Measurements from ENCODE around the gene OR11A1. TPM values are rescaled to one million over a fixed set of nuclear protein-coding genes. Genes with fewer than 3 reads are reported as not detected.
"Not testable (repeated sequence)": the region's sequence is repeated elsewhere in the genome, so short reads cannot be mapped to it uniquely, and the experiment has no call there.

The OR11A1 gene
- total and polyA plus RNA-seq, 2 donors, result not detected

DNA sequence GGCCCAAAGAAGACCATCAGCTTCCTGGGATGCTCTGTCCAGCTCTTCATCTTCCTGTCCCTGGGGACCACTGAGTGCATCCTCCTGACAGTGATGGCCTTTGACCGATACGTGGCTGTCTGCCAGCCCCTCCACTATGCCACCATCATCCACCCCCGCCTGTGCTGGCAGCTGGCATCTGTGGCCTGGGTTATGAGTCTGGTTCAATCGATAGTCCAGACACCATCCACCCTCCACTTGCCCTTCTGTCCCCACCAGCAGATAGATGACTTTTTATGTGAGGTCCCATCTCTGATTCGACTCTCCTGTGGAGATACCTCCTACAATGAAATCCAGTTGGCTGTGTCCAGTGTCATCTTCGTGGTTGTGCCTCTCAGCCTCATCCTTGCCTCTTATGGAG, 5.2 kb upstream of the OR11A1 start:
- no peaks in the 10 kb centered on the region for H3K4me1 ChIP-seq (ENCODE audit: insufficient read depth)
- H3K27ac ChIP-seq (ENCODE audit: low read depth), result no peak overlapping the region
- no peaks in the 10 kb centered on the region for H3K36me3 ChIP-seq (ENCODE audit: insufficient read depth)
- WGBS, result 83% methylated on average over 6 of the region's 6 CpGs
- DNase-seq (ENCODE audit: extremely low spot score), result no peak
- H3K4me3 ChIP-seq (ENCODE audit: low read depth, low read length), result no peak overlapping the region

DNA sequence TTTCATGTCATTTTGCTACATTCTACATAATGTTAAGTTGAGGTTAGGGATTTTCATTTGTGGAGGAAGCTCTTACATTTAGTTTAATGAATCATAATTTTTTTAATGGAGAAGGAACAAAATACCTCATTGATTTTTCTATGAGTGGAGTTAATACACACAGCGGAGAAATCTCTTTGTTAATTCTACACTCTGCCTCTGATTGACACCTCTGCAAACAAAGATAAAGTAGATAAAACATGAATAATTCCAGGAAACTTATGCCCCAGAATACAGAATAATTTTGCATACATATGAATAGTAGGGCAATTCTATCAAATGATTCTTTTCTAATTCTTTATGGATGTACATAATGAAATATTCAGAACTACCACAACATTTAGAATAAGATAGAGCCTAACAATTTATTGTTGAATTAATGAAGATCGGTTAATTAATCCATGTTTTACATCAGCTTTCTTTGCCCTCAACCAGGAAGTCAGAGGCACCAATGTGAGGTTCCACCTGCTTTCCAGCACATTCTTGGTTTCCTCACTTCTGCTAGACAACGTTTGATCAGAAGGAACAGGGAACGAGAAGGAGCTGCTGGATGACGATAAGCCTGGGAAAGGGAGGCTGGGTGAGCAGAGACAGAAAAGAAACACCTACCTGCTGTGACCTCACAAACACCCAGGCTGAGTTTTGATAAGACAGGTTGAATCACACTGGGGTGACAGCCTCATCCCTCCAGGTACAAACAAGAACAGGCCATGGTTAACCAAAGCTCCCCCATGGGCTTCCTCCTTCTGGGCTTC, 4.3 kb upstream of the OR11A1 start:
- Histone ChIP-seq H3K4me1 (ENCODE audit: insufficient read depth) (no peaks in the 10 kb centered on the region), H3K36me3 (ENCODE audit: insufficient read depth) (no peaks in the 10 kb centered on the region), H3K27ac (ENCODE audit: low read depth) (no peak overlapping the region), H3K4me3 (ENCODE audit: low read depth, low read length) (no peak overlapping the region)
- 84% methylated on average over 5 of the region's 5 CpGs for WGBS
- no peak for DNase-seq (ENCODE audit: extremely low spot score)

DNA sequence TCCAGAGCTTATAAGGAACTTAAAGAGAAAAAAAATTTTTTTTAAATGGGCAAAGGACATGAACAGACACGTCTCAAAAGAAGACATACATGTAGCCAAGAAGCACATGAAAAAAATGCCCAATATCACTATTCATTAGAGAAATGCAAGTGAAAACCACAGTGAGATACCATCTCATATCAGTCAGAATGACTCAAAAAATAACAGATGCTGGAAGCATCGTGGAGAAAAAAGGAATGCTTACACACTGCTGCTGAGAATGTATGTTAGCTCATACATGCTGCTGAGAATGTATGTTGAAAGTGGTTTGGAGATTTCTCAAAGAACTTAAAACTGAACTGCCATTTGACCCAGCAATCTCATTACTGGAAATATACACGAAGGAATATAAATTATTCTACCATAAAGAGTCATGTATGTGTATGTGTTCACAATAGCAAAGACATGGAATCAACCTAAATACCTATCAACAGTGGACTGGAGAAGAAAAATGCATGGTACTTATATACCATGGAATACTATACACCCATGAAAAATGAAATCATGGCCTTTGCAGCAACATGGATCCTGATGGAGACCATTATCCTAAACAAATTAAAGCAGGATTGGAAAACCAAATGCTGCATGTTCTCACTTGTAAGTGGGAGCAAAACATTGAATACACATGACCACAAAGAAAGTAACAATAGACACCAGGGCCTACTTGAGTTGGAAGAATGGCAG, 5.2 kb downstream of the OR11A1 start:
- no peak for DNase-seq (ENCODE audit: extremely low spot score)
- Histone ChIP-seq H3K36me3 (ENCODE audit: insufficient read depth) (no peaks in the 10 kb centered on the region), H3K27ac (ENCODE audit: low read depth) (no peak overlapping the region), H3K4me3 (ENCODE audit: low read depth, low read length) (no peak overlapping the region), H3K4me1 (ENCODE audit: insufficient read depth) (no peaks in the 10 kb centered on the region)
- WGBS, result 74% methylated on average over 3 of the region's 3 CpGs

DNA sequence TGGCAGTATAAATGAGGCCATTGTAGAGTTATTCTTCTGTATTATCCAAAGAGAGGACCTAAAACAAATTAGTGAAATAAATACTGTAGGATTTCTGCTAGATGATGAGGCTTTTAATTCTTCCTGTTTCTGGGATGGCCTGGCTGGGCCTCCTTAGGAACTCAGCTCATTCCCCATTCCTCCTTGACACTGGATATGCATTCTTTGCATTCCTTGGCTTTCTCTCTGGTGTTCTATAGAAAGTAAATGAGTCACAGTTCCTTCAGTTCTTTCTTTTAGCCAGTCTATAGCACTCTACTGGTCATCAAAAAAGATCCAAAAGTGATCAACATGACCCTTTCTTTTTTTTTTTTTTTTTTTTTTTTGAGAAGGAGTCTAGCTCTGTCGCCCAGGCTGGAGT, 9.2 kb downstream of the OR11A1 start:
- no peak for DNase-seq (ENCODE audit: extremely low spot score)
- no peaks in the 10 kb centered on the region for H3K4me1 ChIP-seq (ENCODE audit: insufficient read depth)
- no peaks in the 10 kb centered on the region for H3K36me3 ChIP-seq (ENCODE audit: insufficient read depth)
- H3K27ac ChIP-seq (ENCODE audit: low read depth), result no peak overlapping the region
- no peak overlapping the region for H3K4me3 ChIP-seq (ENCODE audit: low read depth, low read length)
- WGBS, result 80% methylated on average over 1 of the region's 1 CpG

DNA sequence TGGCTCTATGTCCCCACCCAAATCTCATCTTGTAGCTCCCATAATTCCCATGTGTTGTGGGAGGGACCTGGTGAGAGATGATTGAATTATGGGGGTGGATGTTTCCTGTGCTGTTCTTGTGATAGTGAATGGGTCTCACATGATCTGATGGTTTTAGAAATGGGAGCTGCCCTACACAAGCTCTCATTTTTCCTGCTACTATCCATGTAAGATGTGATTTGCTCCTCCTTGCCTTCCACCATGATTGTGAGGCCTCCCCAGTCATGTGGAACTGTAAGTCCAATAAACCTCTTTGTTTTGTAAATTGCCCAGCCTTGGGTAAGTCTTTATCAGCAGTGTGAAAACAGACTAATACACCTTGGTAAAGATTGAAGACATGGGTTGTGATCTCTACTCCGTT, 12.8 kb downstream of the OR11A1 start:
- H3K27ac ChIP-seq (ENCODE audit: low read depth); DNase-seq (ENCODE audit: extremely low spot score); H3K4me1 ChIP-seq (ENCODE audit: insufficient read depth); H3K36me3 ChIP-seq (ENCODE audit: insufficient read depth); H3K4me3 ChIP-seq (ENCODE audit: low read depth, low read length): not testable (repeated sequence)
- 75% methylated on average over 1 of the region's 1 CpG for WGBS

DNA sequence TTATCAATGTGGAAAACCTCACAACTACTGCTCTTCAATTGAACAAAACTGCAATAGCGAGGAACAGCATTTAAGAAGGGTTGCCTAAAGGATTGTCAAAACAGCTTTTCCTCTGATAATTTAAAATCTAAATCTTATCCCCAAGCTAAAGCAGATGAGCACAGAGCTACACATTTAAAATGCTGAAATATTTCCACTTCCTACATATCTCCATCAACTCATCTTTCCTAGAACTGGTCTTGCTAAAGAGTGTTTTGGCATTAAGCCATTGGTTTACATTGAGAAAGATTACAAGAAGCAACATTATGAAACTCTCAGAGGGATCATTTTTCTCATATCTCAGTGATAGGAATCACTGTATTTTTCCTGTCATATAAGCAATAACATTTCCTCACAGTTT, 14.2 kb downstream of the OR11A1 start:
- 61% methylated on average over 1 of the region's 1 CpG for WGBS
- Histone ChIP-seq H3K36me3 (ENCODE audit: insufficient read depth) (no peaks in the 10 kb centered on the region), H3K27ac (ENCODE audit: low read depth) (no peak overlapping the region), H3K4me3 (ENCODE audit: low read depth, low read length) (no peak overlapping the region), H3K4me1 (ENCODE audit: insufficient read depth) (no peaks in the 10 kb centered on the region)
- DNase-seq (ENCODE audit: extremely low spot score), result no peak

DNA sequence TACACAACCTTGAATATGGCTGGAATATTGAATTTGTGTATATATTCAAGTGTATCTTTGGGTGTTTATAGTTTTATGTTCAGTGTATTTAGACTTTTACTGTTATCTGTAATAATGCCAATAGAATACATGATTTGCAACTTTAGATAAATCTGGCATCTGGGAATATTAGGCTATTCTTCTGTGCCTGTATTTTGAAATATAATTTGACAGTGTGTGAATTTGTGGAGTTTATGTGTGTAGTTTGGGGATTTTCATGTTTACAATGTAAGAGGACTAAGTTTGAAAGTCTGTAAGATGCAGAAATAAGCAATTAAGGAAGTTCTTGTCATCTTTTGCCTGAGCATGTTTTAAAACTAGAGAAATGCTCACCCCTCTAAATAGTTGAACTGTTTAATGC, 17.9 kb downstream of the OR11A1 start, which contains the start of gene OR10C1:
OR10C1 (plus strand) TSS at position 301 of the 400 bp plus-strand sequence. CDS start 710 bp downstream, outside the sequence.
- no peak for DNase-seq (ENCODE audit: extremely low spot score)
- H3K4me3 ChIP-seq (ENCODE audit: low read depth, low read length), result no peak within 1 kb of the TSS

DNA sequence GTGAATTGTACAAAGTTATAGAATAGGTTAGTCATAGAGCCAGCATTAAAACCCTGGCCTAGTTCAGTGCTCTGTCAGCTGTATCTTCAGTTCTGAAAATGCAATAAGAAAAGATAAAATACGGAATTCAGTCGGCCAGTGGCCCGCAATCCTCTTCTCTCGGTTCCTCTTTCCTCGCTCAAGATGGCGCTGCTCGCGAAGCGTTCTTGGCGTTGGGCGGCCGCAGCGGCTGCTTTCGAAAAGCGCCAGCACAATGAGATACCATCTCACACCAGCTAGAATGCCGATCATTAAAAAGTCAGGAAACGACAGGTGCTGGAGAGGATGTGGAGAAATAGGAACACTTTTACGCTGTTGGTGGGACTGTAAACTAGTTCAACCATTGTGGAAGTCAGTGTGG, 20.1 kb downstream of the OR11A1 start:
- not testable (repeated sequence) for H3K4me1 ChIP-seq (ENCODE audit: insufficient read depth); DNase-seq (ENCODE audit: extremely low spot score); H3K27ac ChIP-seq (ENCODE audit: low read depth); H3K36me3 ChIP-seq (ENCODE audit: insufficient read depth); H3K4me3 ChIP-seq (ENCODE audit: low read depth, low read length)
- WGBS, result 74% methylated on average over 18 of the region's 18 CpGs

More for the DNA sequence above, 17.9 kb downstream of the OR11A1 start, which contains the start of gene OR10C1:
- no peaks in the 10 kb centered on the region for H3K36me3 ChIP-seq (ENCODE audit: insufficient read depth)
- no peak within 1 kb of the TSS for H3K27ac ChIP-seq (ENCODE audit: low read depth)
- H3K4me1 ChIP-seq (ENCODE audit: insufficient read depth), result no peaks in the 10 kb centered on the region

DNA sequence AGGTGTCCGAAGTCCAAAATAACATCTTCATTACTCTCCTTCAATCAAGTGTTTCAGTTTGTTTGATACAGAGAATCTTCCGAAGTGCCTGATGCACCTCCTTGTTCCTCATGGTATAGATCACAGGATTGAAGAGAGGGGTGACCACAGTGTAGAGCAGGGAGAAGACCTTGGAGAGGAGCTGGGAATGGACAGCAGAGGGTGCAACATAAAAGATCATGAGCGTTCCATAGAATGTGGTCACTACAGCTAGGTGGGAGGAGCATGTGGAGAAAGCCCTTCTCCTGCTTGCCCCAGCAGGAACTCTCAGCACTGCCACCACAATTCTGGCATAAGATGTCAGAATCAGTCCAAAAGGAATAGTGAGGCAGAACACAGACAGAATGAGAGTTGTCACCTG, 30.2 kb downstream of the OR11A1 start:
- Histone ChIP-seq H3K4me1 (ENCODE audit: insufficient read depth) (no peaks in the 10 kb centered on the region), H3K4me3 (ENCODE audit: low read depth, low read length) (no peak overlapping the region), H3K36me3 (ENCODE audit: insufficient read depth) (no peaks in the 10 kb centered on the region), H3K27ac (ENCODE audit: low read depth) (no peak overlapping the region)
- WGBS, result 79% methylated on average over 3 of the region's 3 CpGs
- no peak for DNase-seq (ENCODE audit: extremely low spot score)

DNA sequence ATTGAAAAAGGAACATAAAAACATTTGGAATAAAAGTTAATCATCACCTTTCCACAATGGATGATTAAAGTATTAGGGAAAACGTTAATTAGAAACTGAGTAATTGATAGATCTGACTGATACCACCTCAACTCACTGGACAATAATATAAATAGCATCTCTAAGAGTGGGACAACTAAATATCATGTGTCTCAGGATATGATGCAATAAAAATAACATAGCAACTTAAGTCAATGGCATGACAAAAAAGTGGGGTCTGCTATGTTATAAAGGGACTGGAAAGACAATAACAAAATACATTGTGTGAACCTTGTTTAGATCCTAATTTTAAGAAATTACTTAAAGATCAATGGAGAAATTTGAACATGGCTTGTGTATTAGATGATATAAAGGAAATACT, 31.8 kb downstream of the OR11A1 start:
- DNase-seq (ENCODE audit: extremely low spot score), result no peak
- no peak overlapping the region for H3K4me3 ChIP-seq (ENCODE audit: low read depth, low read length)
- no peak overlapping the region for H3K27ac ChIP-seq (ENCODE audit: low read depth)
- no peaks in the 10 kb centered on the region for H3K4me1 ChIP-seq (ENCODE audit: insufficient read depth)
- no peaks in the 10 kb centered on the region for H3K36me3 ChIP-seq (ENCODE audit: insufficient read depth)
- 48% methylated on average over 1 of the region's 1 CpG for WGBS

DNA sequence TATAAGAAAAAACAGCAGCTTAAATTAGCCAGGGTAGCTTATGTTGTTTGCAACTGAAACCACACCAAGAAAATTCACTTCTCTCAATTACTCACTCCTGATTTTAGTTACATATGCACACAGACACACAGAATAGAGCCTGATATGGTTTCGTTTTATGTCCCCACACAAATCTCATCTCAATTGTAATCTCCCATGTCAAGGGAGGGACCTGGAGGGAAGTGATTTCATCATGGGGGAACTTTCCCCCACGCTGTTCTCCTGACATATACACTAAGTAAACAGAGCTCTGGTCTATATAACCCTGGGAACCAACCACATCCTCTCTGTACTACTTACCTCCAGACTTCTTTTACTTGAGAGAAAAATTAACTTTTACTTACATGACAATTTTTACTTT, 32.3 kb downstream of the OR11A1 start:
- Histone ChIP-seq H3K36me3 (ENCODE audit: insufficient read depth) (no peaks in the 10 kb centered on the region), H3K4me3 (ENCODE audit: low read depth, low read length) (no peak overlapping the region), H3K4me1 (ENCODE audit: insufficient read depth) (no peaks in the 10 kb centered on the region), H3K27ac (ENCODE audit: low read depth) (no peak overlapping the region)
- DNase-seq (ENCODE audit: extremely low spot score), result no peak
- 29% methylated on average over 2 of the region's 2 CpGs for WGBS

DNA sequence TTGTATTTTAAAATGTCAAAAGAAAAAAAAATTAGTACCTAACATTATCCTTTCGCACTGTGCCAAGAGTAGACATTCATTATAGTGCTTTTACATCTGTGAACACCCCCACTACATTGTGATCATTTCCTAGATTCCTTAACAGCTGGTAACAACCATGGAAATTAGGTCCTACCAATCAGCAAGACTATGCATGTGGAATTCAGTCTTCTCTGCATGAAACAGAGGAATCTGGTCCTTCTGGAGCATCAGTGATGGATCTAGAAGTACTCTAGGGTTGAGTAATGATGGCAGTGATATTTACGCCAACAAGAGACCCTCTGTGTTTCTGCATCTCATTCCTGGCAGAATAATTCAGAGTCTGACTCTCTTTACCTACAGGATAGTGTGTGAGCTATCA, 32.7 kb downstream of the OR11A1 start:
- DNase-seq (ENCODE audit: extremely low spot score), result no peak
- 91% methylated on average over 2 of the region's 2 CpGs for WGBS
- Histone ChIP-seq H3K27ac (ENCODE audit: low read depth) (no peak overlapping the region), H3K36me3 (ENCODE audit: insufficient read depth) (no peaks in the 10 kb centered on the region), H3K4me1 (ENCODE audit: insufficient read depth) (no peaks in the 10 kb centered on the region), H3K4me3 (ENCODE audit: low read depth, low read length) (no peak overlapping the region)

DNA sequence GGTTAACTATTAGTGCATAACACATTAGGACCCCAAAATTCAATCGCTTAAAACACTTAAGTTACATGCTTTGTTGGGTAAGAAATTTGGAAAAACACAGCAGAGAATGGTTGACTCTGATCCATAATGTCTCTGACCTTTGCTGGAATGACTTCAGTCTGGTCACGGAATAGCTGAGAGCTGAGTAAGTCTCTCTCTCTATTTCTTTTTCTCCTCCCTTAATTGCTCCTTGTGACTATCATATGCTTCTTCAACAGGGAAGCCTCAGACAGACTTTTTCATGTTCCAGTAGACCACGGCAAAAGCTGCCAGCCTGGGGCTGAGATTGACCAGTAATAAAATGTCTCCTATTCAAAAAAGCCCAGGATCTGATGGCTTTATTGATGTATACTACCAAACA, 37.4 kb downstream of the OR11A1 start:
- Histone ChIP-seq H3K4me3 (ENCODE audit: low read depth, low read length) (no peak overlapping the region), H3K4me1 (ENCODE audit: insufficient read depth) (no peaks in the 10 kb centered on the region), H3K36me3 (ENCODE audit: insufficient read depth) (no peaks in the 10 kb centered on the region), H3K27ac (ENCODE audit: low read depth) (no peak overlapping the region)
- WGBS, result 60% methylated on average over 3 of the region's 3 CpGs
- no peak for DNase-seq (ENCODE audit: extremely low spot score)

DNA sequence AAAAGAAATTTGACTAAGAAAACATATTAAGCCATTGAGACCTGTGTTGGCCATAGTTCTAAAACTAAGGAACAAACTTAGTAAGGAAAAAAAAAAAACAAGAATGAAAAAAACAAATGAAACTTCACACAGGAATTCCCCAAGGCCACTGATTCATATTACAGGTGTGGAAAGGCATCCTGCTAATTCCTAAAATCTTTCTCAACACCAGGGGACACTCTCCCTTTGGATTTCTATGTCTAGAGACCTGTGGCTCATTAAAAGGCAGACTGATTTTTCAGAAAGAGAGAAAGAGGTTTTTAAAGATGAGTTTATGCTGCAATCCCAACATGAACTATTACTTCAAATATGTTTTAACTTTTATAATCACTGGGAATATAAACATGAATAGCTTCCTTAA, 42.3 kb downstream of the OR11A1 start, which contains the start of gene OR12D1:
OR12D1 (plus strand) TSS at position 341 of the 400 bp plus-strand sequence.
- H3K4me1 ChIP-seq (ENCODE audit: insufficient read depth), result no peaks in the 10 kb centered on the region
- no peak for DNase-seq (ENCODE audit: extremely low spot score)
- no peak within 1 kb of the TSS for H3K27ac ChIP-seq (ENCODE audit: low read depth)
- no peak within 1 kb of the TSS for H3K4me3 ChIP-seq (ENCODE audit: low read depth, low read length)
- H3K36me3 ChIP-seq (ENCODE audit: insufficient read depth), result no peaks in the 10 kb centered on the region
